Breast epithelium (tissue), 3 donors: ENCODE results near the gene ZMIZ1.

Experiments used
- CTCF ChIP-seq, 3 donors: fragments of 450-650 bp; IDR thresholded peaks; one replicate each; pipeline ENCODE4 v1.5.1; 2016 to 2017; ENCODE audit warnings: antibody characterized with exemption in 3 of 3, mild to moderate bottlenecking in 3 of 3, moderate library complexity in 3 of 3
- POLR2A ChIP-seq: fragments of 450-650 bp; IDR thresholded peaks from one replicate; pipeline ENCODE4 v1.6.1; 2016; ENCODE audit warnings: antibody characterized with exemption, mild to moderate bottlenecking, moderate library complexity
- POLR2AphosphoS5 ChIP-seq, 3 donors: sonication (generic); formaldehyde crosslinking; IDR thresholded peaks; one replicate each; pipeline ENCODE4 v1.6.1; 2017; ENCODE audit warnings: antibody characterized with exemption in 3 of 3

- TF ChIP-seq CTCF (IDR thresholded peaks at IDR 0.05) (no peak), POLR2AphosphoS5 (IDR thresholded peaks at IDR 0.05) (no peak), POLR2A (no peak)
Observed at GRCh38 chr10:79244841-79245504, 176.2 kb downstream of the ZMIZ1 start.
